HepG2 (cell line): ENCODE data around the gene KDM4B. TPM values are rescaled to one million over a fixed set of nuclear protein-coding genes. Genes with fewer than 3 reads are reported as not detected.

Source experiments
- ATAC-seq: fragments of 200-7000 bp; cut with Tn5 transposase; 3 replicates; pipeline ENCODE4 v1.9.1; 2020; ENCODE audit warnings: mild to moderate bottlenecking, moderate library complexity
- BruUV-seq: library from RNA; stranded (reverse); fragments of 400-500 nt; replicated peaks from 2 replicates; lab custom pipeline; 2021; lab: Mats Ljungman, UMichigan
- CTCF ChIA-PET: fragments of 300-600 bp; formaldehyde crosslinking; extraction: SDS; loops from one replicate; lab custom pipeline; 2021; ENCODE audit warnings: low total read pairs, inconsistent platforms, low intra/inter-chr PET ratio; lab: Yijun Ruan, JAX
- POLR2A ChIA-PET: fragments of 350-600 bp; sonication (Branson Sonifier 250); formaldehyde crosslinking; loops from one replicate; lab custom pipeline; 2020; ENCODE audit warnings: antibody characterized with exemption, inconsistent platforms; lab: Yijun Ruan, JAX
- DNase-seq: peaks from one replicate; pipeline ENCODE4 v3.0.0-alpha.2; 2015; ENCODE audit warnings: low spot score
- FAIRE-seq: peaks from 3 replicates; lab custom pipeline; 2011; peaks lifted over from hg19 to GRCh38; lab: Jason Lieb, UNC
- H2AFZ ChIP-seq: one replicate; pipeline ENCODE4 v1.6.1; 2011; ENCODE audit warnings: low read length, inconsistent platforms
- H3K27ac ChIP-seq: fragments of 300-600 bp; 3 replicates; pipeline ENCODE4 v1.8.0; 2011; ENCODE audit warnings: mixed run types, mild to moderate bottlenecking, mixed read lengths, low read length, inconsistent platforms; ENCODE audit not compliant: insufficient read depth; ENCODE audit errors: extremely low read length
- H3K27me3 ChIP-seq, 2 experiments: fragments of 200-600 bp in 1 of 2; 2 replicates in 1 of 2; 3 replicates in 1 of 2; pipeline versions ENCODE4 v1.6.0 to v1.8.0; 2011; ENCODE audit warnings: low read length in 2 of 2, mild to moderate bottlenecking in 2 of 2, moderate library complexity in 2 of 2, inconsistent platforms in 1 of 2; ENCODE audit not compliant: insufficient read depth in 2 of 2, control insufficient read depth in 1 of 2
- H3K36me3 ChIP-seq, 2 experiments: fragments of 200-600 bp in 1 of 2; replicated peaks in 1 of 2; 2 replicates in 1 of 2; 3 replicates in 1 of 2; pipeline versions ENCODE4 v1.5.1 to v1.8.0; 2011; ENCODE audit warnings: low read length in 2 of 2, inconsistent platforms in 1 of 2; ENCODE audit not compliant: insufficient read depth in 2 of 2, control insufficient read depth in 1 of 2
- H3K4me1 ChIP-seq: 2 replicates; pipeline ENCODE4 v1.5.1; 2012; ENCODE audit warnings: low read length, inconsistent platforms; ENCODE audit not compliant: insufficient read depth
- H3K4me2 ChIP-seq: 2 replicates; pipeline ENCODE4 v1.6.0; 2011; ENCODE audit warnings: low read depth, low read length, inconsistent platforms
- H3K4me3 ChIP-seq, 3 experiments: fragments of 200-600 bp in 1 of 3; sonication (generic), shearing (Covaris generic) in 1 of 3; replicated peaks in 1 of 3; 2 replicates each; pipeline ENCODE4 v1.5.1; 2011 to 2016; ENCODE audit warnings: low read length in 3 of 3, inconsistent platforms in 2 of 3, low read depth in 2 of 3, mild to moderate bottlenecking in 2 of 3, control low read depth in 1 of 3, mixed read lengths in 1 of 3; ENCODE audit not compliant: insufficient read depth in 1 of 3
- H3K79me2 ChIP-seq: one replicate; pipeline ENCODE4 v1.6.1; 2011; ENCODE audit warnings: low read length, inconsistent platforms; ENCODE audit not compliant: insufficient read depth
- H3K9ac ChIP-seq: 2 replicates; pipeline ENCODE4 v1.6.0; 2011; ENCODE audit warnings: mild to moderate bottlenecking, low read depth, low read length, inconsistent platforms; ENCODE audit not compliant: insufficient read depth
- H3K9me3 ChIP-seq: 2 replicates; pipeline ENCODE4 v1.5.1; 2012; ENCODE audit warnings: mild to moderate bottlenecking, low read length
- H4K20me1 ChIP-seq: 2 replicates; pipeline ENCODE4 v1.6.0; 2011; ENCODE audit warnings: inconsistent platforms, mild to moderate bottlenecking, low read length, moderate library complexity; ENCODE audit not compliant: insufficient read depth
- AGO2 ChIP-seq: fragments of 200-400 bp; formaldehyde crosslinking; optimal IDR thresholded peaks from 2 replicates; pipeline ENCODE3; 2017; ENCODE audit warnings: mild to moderate bottlenecking, low read depth, low read length, moderate library complexity
- NFATC3 ChIP-seq: sonication (generic); formaldehyde crosslinking; IDR thresholded peaks from 2 replicates; pipeline ENCODE4 v1.5.1; 2020; ENCODE audit warnings: mild to moderate bottlenecking, missing genetic modification reagents
- PCBP1 ChIP-seq: fragments of 200-400 bp; formaldehyde crosslinking; IDR thresholded peaks from 2 replicates; pipeline ENCODE4 v1.6.1; 2017; ENCODE audit warnings: mild to moderate bottlenecking, low read depth, low read length, borderline replicate concordance
- PLRG1 ChIP-seq: fragments of 450-650 bp; conservative IDR thresholded peaks from 2 replicates; pipeline ENCODE4 v1.6.1; 2016
- TCF7L2 ChIP-seq: IDR thresholded peaks from 2 replicates; pipeline ENCODE4 v1.6.1; 2011; ENCODE audit warnings: mild to moderate bottlenecking, low read depth, low read length, moderate library complexity
- ZBTB37 ChIP-seq: sonication (generic); formaldehyde crosslinking; IDR thresholded peaks from 2 replicates; pipeline ENCODE4 v1.4.0; 2020; ENCODE audit warnings: mild to moderate bottlenecking, missing genetic modification reagents
- ZFP90 ChIP-seq: sonication (generic); formaldehyde crosslinking; IDR thresholded peaks from 2 replicates; pipeline ENCODE4 v1.8.0; 2022; ENCODE audit warnings: missing genetic modification reagents, mild to moderate bottlenecking, inconsistent platforms, borderline replicate concordance
- WGBS: methylation state at CpG from one replicate; pipeline ENCODE4 v1.1.6; 2017; ENCODE audit warnings: low lambda C conversion rate; 5-methylcytosine and 5-hydroxymethylcytosine counted together
- in situ Hi-C: cut with HindIII; loops from 2 replicates; pipeline ENCODE4 v1.10.0; 2017; ENCODE audit warnings: low pct_unique_long_range_greater_than_20kb; ENCODE audit not compliant: extremely low pct_ligation_motif_present
- intact Hi-C: fragments of 100-400 bp; cut with micrococcal nuclease; formaldehyde crosslinking; loops from one replicate; pipeline ENCODE4 v1.10.0; 2022; ENCODE audit not compliant: unreplicated experiment
- polyA plus RNA-seq, 8 experiments: library from polyadenylated mRNA; depleted of rRNA in 3 of 8; stranded (reverse) in 7 of 8; unstranded in 1 of 8; fragments of >200 nt; fragmentation: Illumina TruSeq in 4 of 8; extraction: Trizol in 4 of 8; gene quantifications; 2 replicates each; pipeline versions ENCODE4 v1.2.1 to v1.2.3, GENCODE V29; 2011 to 2016; ENCODE audit warnings: low read depth in 4 of 8, missing spikeins in 1 of 8, mixed read lengths in 1 of 8; ENCODE audit not compliant: insufficient read depth in 1 of 8
- total RNA-seq, 5 experiments: library from RNA; depleted of rRNA; stranded (reverse); fragments of >200 nt; fragmentation: Illumina TruSeq; extraction: Trizol; gene quantifications; 2 replicates each; pipeline ENCODE4 v1.2.3, GENCODE V29; 2016; ENCODE audit warnings: low read depth in 1 of 5

The KDM4B gene
- total and polyA plus RNA-seq, 2 of the 13 experiments (the other 11 are each of a cell fraction or from before 2014, with no cell fraction given) = 4.9 to 14.6 TPM

- no TSS peak for BruUV-seq
- no peak overlapping the region for H2AFZ ChIP-seq
- no peak overlapping the region for H3K27ac ChIP-seq
- 93% methylated on average over 3 of the region's 8 CpGs for WGBS
- H3K9me3 ChIP-seq = no peaks in the 10 kb centered on the region
- ATAC-seq (no peak), FAIRE-seq (no peak)
- H3K9ac ChIP-seq = no peak overlapping the region
- no peak for TF ChIP-seq PLRG1
- no peak for TF ChIP-seq NFATC3 (CRISPR knock-in tag)
- TF ChIP-seq, all 625 proteins: peak for 0
- Histone ChIP-seq H3K27me3 (no peaks in the 10 kb centered on the region), H3K4me2 (no peak overlapping the region), H3K4me1 (peaks cover 7% of the 10 kb centered on the region), H3K79me2 (no peaks in the 10 kb centered on the region), H3K36me3 (peaks cover 7% of the 10 kb centered on the region in 2 experiments; a peak in 3 of 5 replicates), H4K20me1 (no peaks in the 10 kb centered on the region), H3K4me3 (no peak overlapping the region)
- DNase-seq = no peak
- ChIA-PET POLR2A (no interaction called here), CTCF (no interaction called here)
- intact Hi-C loops = no loop called here
- in situ Hi-C loops = no loop called here
Observed at GRCh38 chr19:5120321-5120720, 151.4 kb downstream of the KDM4B start.

DNA sequence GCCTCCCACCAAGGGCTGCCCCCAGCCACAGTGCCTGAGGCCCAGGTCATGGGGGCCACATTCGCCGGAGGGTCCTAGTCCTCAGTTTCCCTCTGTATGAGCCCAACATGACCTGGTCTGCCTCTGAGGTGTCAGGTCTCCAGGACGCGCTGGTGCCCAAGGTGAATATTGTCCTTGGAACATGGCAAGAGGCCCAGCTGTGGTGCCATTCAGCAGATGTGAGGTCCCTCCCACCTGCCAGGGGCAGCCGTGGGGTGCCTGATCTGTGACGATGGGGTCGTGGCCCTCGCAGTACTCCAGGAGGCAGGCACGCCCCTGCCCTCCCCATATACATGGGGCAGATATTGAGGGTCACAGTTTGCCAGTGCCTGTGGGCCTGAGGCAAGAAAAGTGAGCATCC lies 151.9 kb downstream of the KDM4B start:
- Histone ChIP-seq H3K79me2 (no peaks in the 10 kb centered on the region), H3K4me3 (no peak overlapping the region), H3K4me1 (peaks cover 2% of the 10 kb centered on the region), H3K9ac (no peak overlapping the region), H3K4me2 (no peak overlapping the region), H2AFZ (no peak overlapping the region), H4K20me1 (no peaks in the 10 kb centered on the region), H3K27ac (no peak overlapping the region), H3K36me3 (peaks cover 7% of the 10 kb centered on the region in 2 experiments; a peak in 3 of 5 replicates), H3K9me3 (no peaks in the 10 kb centered on the region), H3K27me3 (no peaks in the 10 kb centered on the region)
- POLR2A ChIA-PET = no interaction called here
- intact Hi-C loops (no loop called here), in situ Hi-C loops (no loop called here)
- TF ChIP-seq AGO2 = peak; percentile 52
- TF ChIP-seq ZFP90 (CRISPR knock-in tag) = no peak
- no peak for TF ChIP-seq ZBTB37 (CRISPR knock-in tag)
- TF ChIP-seq TCF7L2 = no peak
- TF ChIP-seq PCBP1 = no peak
- CTCF ChIA-PET = no interaction called here
- ATAC-seq = no peak
- BruUV-seq = no TSS peak
- WGBS = 93% methylated on average over 4 of the region's 9 CpGs
- no peak for FAIRE-seq
- DNase-seq = no peak
